Effector memory CD4-positive, alpha-beta T cell (primary cell): ENCODE results near the gene RHOV.

Experiments used
- DNase-seq, 3 donors: peaks; one replicate each; pipeline ENCODE4 v3.0.0-alpha.2; 2020
- H3K27ac ChIP-seq: 2 replicates; pipeline ENCODE4 v1.7.0; 2013; ENCODE audit warnings: mild to moderate bottlenecking, low read length, moderate library complexity; ENCODE audit not compliant: insufficient read depth, poor library complexity, severe bottlenecking
- H3K27me3 ChIP-seq: replicated peaks from 2 replicates; pipeline ENCODE4 v1.7.0; 2013; ENCODE audit warnings: mild to moderate bottlenecking, low read length; ENCODE audit not compliant: insufficient read depth, control insufficient read depth, poor library complexity, severe bottlenecking
- H3K36me3 ChIP-seq: 2 replicates; pipeline ENCODE4 v1.7.0; 2013; ENCODE audit warnings: mild to moderate bottlenecking, low read length, moderate library complexity; ENCODE audit not compliant: control insufficient read depth, insufficient read depth
- H3K4me1 ChIP-seq: 2 replicates; pipeline ENCODE4 v1.7.0; 2013; ENCODE audit warnings: low read length, mild to moderate bottlenecking; ENCODE audit not compliant: control insufficient read depth, insufficient read depth, poor library complexity, severe bottlenecking
- H3K4me3 ChIP-seq: 2 replicates; pipeline ENCODE4 v1.7.0; 2013; ENCODE audit warnings: low read length, low read depth, mild to moderate bottlenecking; ENCODE audit not compliant: insufficient read depth, poor library complexity, severe bottlenecking
- H3K9me3 ChIP-seq: 2 replicates; pipeline ENCODE4 v1.7.0; 2013; ENCODE audit warnings: mild to moderate bottlenecking, low read length, moderate library complexity; ENCODE audit not compliant: control insufficient read depth

RHOV gene

DNA sequence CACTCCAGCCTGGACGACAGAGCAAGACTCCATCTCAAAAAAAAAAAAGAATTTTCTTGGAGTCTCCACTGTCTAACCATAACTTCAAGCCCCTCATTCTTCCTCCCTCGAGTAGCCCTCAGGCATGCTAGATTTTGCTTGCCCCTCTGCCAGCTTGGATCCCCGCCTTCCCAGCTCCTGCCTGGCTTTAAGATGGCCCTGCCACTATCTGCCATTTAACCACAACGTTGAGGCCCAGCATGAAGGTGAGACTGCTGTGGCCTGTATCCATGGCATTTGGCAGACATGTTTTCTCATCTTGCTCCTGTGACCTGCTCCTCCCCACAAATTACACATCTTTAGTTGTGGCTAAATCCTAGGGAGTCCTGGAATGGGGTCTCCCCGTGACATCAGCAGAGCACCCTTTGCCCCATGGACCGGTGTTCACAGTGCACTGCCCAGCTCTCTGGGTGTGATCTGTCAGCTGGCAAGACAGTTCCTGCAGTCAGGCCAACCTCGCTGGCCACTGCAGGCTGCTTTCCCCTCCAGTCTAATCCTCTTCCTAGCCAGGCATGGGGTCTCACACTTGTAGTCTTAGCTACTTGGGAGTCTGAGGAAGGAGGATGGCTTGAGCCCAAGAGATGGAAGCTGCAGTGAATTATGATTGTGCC lies 30.6 kb upstream of the RHOV start:
- H3K36me3 ChIP-seq: peaks cover 30% of the 10 kb centered on the region
- no peaks in the 10 kb centered on the region for H3K27me3 ChIP-seq
- H3K4me1 ChIP-seq: peaks cover 21% of the 10 kb centered on the region
- H3K27ac ChIP-seq: no peak overlapping the region
- H3K4me3 ChIP-seq: no peak overlapping the region
- H3K9me3 ChIP-seq: no peaks in the 10 kb centered on the region
- DNase-seq: no peak

DNA sequence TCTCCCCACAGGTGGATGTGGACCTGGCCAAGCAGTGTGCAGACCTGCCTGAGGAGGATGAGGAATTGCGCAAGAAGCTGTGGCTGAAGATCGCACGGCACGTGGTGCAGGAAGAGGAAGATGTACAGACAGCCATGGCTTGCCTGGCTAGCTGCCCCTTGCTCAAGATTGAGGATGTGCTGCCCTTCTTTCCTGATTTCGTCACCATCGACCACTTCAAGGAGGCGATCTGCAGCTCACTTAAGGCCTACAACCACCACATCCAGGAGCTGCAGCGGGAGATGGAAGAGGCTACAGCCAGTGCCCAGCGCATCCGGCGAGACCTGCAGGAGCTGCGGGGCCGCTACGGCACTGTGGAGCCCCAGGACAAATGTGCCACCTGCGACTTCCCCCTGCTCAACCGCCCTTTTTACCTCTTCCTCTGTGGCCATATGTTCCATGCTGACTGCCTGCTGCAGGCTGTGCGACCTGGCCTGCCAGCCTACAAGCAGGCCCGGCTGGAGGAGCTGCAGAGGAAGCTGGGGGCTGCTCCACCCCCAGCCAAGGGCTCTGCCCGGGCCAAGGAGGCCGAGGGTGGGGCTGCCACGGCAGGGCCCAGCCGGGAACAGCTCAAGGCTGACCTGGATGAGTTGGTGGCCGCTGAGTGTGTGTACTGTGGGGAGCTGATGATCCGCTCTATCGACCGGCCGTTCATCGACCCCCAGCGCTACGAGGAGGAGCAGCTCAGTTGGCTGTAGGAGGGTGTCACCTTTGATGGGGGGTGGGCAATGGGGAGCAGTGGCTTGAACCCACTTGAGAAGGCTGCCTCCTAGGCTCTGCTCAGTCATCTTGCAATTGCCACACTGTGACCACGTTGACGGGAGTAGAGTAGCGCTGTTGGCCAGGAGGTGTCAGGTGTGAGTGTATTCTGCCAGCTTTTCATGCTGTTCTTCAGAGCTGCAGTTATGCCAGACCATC lies 28.8 kb upstream of the RHOV start:
- Histone ChIP-seq H3K4me3 (no peak overlapping the region), H3K27ac (peak overlapping the region; percentile 3), H3K9me3 (no peaks in the 10 kb centered on the region), H3K36me3 (peaks cover 44% of the 10 kb centered on the region), H3K4me1 (peaks cover 21% of the 10 kb centered on the region), H3K27me3 (no peaks in the 10 kb centered on the region)
- DNase-seq: no peak

DNA sequence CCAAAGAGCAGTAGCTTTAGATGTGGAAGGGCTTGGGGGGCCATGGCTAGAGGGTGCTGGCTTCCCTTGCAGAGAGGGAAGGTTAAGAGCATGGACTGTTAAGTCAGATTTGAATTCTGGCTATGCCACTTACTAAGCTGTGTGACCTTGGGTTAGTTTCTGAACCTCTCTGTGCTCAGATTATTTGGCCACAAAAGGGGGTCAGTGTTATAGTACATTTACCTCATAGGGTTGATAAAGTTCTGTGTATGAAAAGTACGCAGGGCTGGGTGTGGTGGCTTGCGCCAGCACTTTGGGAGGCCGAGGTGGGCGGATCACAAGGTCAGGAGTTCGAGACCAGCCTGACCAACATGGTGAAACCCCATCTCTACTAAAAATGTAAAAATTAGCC lies 27.0 kb upstream of the RHOV start:
- no peak for DNase-seq
- Histone ChIP-seq H3K4me1 (peaks cover 4% of the 10 kb centered on the region), H3K4me3 (no peak overlapping the region), H3K9me3 (no peaks in the 10 kb centered on the region), H3K36me3 (peaks cover 61% of the 10 kb centered on the region), H3K27me3 (no peaks in the 10 kb centered on the region), H3K27ac (no peak overlapping the region)

DNA sequence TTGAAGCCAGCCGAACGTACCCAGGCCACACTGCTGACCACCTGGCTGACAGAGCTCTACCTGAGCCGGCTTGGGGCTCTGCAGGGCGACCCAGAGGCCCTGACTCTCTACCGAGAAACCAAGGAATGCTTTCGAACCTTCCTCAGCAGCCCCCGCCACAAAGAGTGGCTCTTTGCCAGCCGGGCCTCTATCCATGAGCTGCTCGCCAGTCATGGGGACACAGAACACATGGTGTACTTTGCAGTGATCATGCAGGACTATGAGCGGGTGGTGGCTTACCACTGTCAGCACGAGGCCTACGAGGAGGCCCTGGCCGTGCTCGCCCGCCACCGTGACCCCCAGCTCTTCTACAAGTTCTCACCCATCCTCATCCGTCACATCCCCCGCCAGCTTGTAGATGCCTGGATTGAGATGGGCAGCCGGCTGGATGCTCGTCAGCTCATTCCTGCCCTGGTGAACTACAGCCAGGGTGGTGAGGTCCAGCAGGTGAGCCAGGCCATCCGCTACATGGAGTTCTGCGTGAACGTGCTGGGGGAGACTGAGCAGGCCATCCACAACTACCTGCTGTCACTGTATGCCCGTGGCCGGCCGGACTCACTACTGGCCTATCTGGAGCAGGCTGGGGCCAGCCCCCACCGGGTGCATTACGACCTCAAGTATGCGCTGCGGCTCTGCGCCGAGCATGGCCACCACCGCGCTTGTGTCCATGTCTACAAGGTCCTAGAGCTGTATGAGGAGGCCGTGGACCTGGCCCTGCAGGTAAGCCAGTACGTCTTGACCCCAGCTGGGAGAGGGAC lies 26.4 kb upstream of the RHOV start:
- peaks cover 5% of the 10 kb centered on the region for H3K4me1 ChIP-seq
- H3K9me3 ChIP-seq: no peaks in the 10 kb centered on the region
- DNase-seq: no peak
- H3K27ac ChIP-seq: no peak overlapping the region
- H3K27me3 ChIP-seq: no peaks in the 10 kb centered on the region
- no peak overlapping the region for H3K4me3 ChIP-seq
- H3K36me3 ChIP-seq: peaks cover 64% of the 10 kb centered on the region

DNA sequence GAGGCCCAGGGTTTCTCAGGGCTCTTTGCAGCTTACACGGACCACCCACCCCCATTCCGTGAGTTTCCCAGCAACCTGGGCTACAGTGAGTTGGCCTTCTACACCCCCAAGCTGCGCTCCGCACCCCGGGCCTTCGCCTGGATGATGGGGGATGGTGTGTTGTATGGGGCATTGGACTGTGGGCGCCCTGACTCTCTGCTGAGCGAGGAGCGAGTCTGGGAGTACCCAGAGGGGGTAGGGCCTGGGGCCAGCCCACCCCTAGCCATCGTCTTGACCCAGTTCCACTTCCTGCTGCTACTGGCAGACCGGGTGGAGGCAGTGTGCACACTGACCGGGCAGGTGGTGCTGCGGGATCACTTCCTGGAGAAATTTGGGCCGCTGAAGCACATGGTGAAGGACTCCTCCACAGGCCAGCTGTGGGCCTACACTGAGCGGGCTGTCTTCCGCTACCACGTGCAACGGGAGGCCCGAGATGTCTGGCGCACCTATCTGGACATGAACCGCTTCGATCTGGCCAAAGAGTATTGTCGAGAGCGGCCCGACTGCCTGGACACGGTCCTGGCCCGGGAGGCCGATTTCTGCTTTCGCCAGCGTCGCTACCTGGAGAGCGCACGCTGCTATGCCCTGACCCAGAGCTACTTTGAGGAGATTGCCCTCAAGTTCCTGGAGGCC lies 25.6 kb upstream of the RHOV start:
- Histone ChIP-seq H3K4me1 (peaks cover 13% of the 10 kb centered on the region), H3K27me3 (no peaks in the 10 kb centered on the region), H3K9me3 (no peaks in the 10 kb centered on the region), H3K4me3 (no peak overlapping the region), H3K36me3 (peaks cover 64% of the 10 kb centered on the region), H3K27ac (no peak overlapping the region)
- DNase-seq: no peak

DNA sequence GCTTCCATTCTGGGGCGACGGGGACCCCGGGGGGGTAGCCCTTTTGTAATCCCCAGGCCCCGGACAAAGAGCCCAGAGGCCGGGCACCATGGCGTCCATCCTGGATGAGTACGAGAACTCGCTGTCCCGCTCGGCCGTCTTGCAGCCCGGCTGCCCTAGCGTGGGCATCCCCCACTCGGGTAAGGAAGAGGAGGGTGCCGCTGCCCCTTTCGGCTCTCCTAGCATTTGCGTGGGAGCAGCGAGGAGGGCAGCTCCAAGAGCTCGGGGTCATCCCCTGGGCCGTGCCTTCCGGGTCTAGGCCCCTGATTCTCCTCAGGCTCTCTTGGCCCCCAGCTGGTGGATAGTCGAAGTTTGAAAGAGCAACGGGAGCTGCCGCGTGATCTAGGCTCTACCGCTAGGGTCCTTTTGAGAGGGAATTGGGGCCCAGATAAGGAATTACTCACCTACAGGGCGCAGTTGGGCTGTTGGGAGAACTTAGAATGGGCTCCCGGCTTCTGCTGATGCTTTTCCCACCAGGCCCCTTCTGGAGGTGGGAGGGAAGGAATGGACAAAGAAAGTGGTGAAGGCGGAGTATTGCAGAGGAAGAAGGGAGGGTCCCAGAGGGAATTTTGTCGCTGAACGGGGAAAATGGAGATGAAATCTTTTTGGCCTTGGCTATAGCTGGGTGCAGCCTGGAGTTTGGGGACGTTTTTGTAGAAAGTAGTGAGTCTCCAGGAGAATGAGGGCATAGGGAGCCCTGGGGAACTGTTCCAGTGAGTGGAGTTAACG lies 20.8 kb upstream of the RHOV start:
- H3K36me3 ChIP-seq: peaks cover 36% of the 10 kb centered on the region
- H3K4me1 ChIP-seq: peaks cover 19% of the 10 kb centered on the region

DNA sequence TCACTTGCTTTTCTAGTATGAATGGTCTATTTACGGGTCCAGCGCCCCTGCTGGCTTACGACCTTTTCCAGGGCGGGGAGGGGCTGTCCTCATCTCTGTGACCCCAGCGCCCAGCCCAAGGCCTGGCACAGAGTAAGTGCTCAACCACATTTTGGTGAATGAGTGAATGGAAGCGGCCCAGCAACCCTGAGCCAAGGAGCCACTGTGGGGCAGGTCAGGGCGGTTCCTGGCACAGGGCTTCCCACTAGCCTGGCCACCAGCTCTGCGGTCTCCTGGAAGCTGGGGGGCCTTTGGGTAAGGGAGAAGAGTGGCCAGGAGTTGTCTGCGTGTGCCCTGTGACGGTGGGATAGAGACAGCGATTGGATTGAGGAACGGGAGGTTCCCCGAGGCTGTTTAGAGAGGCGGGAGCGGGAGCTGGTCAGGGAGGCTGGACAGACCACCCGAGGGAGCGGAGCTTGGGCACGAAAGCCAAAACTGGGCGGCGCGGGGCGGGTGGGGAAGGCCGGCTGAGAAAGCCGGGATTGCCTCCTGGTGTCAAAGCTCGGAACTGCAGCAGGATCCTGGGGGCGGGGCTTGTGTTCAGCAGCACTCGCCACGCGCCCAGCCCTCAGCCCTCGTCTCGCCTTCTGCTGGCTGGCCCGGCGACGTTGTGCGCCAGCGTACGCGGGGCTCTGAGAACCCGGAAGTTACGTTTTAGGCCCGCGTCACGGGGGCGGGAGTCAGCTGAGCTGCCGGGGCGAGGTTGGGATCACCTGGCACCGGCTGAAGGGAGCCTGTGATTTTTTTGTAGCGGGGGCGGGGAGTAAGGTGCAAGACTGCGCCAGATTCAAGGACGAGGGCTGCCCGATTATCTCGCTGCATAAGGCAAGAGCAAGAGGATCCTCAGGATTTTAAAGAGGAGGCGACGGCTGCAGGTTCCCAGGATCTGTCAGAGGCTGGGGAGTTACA lies 20.0 kb upstream of the RHOV start, which contains the start of gene VPS18:
VPS18 (plus strand) TSS at position 718 of the 948 bp plus-strand sequence. CDS start 319 bp downstream, outside the sequence.
- Histone ChIP-seq H3K27ac (peak within 1 kb of the TSS; percentile 73), H3K9me3 (no peaks in the 10 kb centered on the region), H3K4me1 (peaks cover 19% of the 10 kb centered on the region), H3K4me3 (peak within 1 kb of the TSS; percentile 97), H3K36me3 (peaks cover 28% of the 10 kb centered on the region), H3K27me3 (no peaks in the 10 kb centered on the region)
- peak; percentile 97 to 98 (median 97) for DNase-seq

More for the DNA sequence above, 20.8 kb upstream of the RHOV start:
- Histone ChIP-seq H3K27me3 (no peaks in the 10 kb centered on the region), H3K9me3 (no peaks in the 10 kb centered on the region), H3K4me3 (peak overlapping the region; percentile 97), H3K27ac (peak overlapping the region; percentile 73)
- peak; percentile 29 to 54 (median 34) for DNase-seq

DNA sequence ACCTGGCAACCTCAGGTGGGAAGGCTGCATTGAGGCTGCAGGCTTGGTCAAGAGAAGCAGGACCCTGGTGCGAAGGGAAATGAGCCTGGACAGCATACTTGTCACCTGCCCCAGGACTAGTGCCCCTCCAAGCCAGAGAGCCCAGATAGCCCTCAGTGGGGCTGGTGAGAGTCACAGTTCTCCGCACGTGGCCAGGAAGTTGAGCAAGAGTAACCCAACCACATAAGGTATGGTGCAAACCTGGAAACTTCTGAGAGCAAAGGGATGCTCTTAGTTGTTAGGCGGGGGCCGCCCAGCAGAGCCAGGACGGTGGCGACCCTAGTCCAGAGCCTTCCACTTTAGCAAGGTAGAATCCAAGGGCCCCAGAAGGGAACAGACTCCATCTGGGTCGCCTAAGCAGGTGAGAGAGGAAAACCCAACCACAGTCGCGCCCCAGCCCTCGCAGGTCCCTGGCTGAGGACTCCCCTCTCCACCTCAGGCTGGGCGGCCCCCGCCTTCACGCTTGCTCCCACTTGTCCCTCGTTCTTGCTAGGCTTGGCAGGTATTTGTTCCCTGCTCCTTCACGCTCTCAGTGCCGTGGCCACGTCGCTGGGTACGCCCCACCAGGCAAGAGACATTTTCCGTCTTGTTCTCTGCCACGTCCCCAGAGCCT lies 19.1 kb upstream of the RHOV start:
- H3K27ac ChIP-seq: no peak overlapping the region

More for the DNA sequence above, 19.1 kb upstream of the RHOV start:
- no peak overlapping the region for H3K4me3 ChIP-seq
- H3K9me3 ChIP-seq: no peaks in the 10 kb centered on the region
- H3K36me3 ChIP-seq: peaks cover 20% of the 10 kb centered on the region
- no peak for DNase-seq
- H3K4me1 ChIP-seq: peaks cover 19% of the 10 kb centered on the region
- H3K27me3 ChIP-seq: no peaks in the 10 kb centered on the region
